Activated CD4-positive, CD25-positive, alpha-beta regulatory T cell treated with anti-CD3 and anti-CD28 coated beads, Interleukin-2, amount 50 U/mL, for 72 hours (primary cell): ENCODE results near the gene PARD3.

ENCODE experiments used
- DNase-seq: peaks from one replicate; pipeline ENCODE4 v3.0.0; 2021

Gene PARD3

DNA sequence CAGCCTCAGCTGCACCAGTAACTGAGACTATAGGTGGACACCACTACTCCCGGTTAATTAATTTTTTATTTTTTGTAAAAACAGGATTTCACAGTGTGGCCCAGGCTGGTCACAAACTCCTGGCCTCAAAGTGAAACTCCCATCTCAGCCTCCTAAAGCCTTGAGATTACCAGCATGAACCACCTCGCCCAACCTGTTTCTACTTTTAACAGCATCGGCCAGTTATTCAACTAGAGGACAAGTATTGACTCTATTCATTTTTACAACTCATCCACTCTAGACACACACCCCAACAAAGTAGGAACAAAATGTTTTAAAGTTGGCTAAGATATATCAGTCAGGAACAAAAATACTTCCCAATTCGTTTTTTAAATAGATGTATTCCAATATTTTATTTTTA lies 334.8 kb downstream of the PARD3 start:
- DNase-seq = no peak

GRCh38 chr10:34479520-34480179 lies 335.4 kb downstream of the PARD3 start:
- DNase-seq = no peak

DNA sequence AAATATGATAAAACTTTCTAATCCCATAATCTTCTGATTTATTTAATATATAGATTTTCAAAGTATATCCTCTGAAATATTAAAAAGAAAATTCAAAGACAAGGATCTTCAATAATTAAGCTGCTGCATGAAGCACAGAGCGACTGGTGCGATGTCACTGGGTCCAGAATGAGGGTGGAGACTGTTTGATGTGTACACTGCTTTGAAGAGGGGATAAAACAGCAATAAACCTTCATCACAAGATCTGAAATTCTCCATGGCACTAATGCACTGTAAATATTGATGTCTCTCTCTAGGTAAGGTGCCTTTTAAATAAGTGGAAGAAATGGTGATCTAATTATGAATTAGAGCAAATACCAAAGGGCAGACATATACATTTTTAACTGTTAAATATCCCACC lies 337.8 kb downstream of the PARD3 start:
- no peak for DNase-seq

GRCh38 chr10:34476608-34477007 lies 338.5 kb downstream of the PARD3 start:
- no peak for DNase-seq

- no peak for DNase-seq
These were observed 339.3 kb downstream of the PARD3 start for GRCh38 chr10:34475786-34476185.

DNA sequence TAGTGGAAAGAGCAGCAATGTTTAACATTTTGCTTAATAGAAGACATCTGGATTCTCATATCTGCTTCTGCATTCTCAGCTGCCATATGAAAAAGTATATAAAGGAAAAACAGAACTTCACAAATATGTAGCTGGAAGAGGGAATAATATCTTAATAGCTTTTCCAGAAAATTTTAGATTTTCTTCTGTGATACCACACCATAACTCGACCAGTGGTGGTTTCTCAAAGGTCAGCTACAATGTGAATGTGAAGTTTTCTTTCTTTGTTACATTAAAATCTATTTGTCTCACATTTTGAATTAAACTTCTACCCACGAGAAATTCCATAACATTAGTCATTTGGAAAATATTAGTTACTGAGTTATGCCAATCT lies 339.8 kb downstream of the PARD3 start:
- DNase-seq = no peak

DNA sequence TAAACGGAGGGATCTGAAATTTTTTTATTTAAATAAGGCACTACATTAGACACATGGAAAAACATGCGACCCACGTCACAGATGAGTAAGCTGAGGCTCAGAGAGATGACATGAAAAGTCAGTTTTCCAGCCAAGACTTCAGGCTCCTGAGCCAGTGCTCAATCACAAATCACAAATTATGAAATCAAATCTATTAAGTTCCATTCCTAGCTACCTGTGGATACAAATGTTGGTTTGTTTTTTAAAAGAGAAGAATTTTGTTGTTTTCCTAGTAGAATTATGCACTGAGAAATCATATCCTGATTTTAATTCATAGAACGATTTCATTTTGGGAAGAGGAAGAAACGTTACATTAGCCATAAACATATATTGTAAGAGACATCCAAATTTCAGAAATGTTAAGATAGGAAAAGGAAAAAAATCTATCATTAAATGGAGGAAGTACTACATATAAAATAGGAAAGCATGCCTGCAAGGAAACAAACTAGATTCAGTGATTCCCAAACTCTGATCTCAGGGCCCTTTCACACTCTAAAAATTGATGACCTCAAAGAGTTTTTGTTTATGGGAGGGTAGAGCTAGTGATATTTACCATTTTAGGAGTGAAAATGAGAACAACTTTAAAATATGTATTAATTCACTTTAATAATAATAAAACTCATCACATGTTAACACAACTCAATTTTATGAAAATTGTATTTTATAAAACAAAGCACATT lies 340.4 kb downstream of the PARD3 start:
- no peak for DNase-seq

GRCh38 chr10:34474009-34474376 lies 341.1 kb downstream of the PARD3 start:
- DNase-seq = no peak

GRCh38 chr10:34473174-34474008 lies 341.7 kb downstream of the PARD3 start:
- no peak for DNase-seq

- DNase-seq = no peak
These were observed 344.8 kb downstream of the PARD3 start for GRCh38 chr10:34470307-34470706.

DNA sequence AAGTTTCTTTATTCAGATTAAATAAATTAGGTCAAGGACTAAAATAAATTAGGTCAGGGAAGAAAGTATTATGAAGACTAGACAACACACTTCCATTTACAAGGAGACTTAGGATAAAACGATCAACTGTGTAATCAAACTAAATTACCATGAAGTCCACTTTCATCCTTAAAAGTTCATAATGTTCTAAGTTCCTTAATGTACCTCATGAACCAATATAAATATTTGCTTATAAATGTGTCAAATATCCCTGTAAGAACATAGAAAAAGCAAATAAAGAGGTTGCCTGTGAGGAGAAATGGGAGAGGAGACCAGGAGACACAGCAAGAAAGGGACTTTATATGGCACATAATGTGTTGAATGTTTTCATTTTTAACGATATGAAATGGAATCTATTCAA lies 345.6 kb downstream of the PARD3 start:
- no peak for DNase-seq

DNA sequence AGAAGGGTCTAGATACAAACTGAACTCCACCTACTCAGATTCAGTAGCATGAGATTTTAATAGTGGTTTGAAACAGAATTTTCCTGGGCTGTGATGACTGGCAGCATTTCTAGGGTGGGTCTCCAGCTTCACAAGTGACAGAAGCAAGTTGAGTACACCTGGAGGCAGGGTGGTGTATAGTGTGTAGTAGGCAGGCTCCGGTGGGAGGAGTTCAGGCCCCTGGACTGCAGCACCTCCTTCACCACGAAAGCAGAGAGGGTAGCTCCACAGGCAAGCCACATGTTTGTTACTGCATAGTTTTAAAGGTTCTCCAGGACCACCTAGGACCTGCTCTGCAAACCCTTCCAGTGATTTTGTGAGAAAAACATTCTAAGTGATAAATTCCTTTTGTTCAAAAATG lies 347.2 kb downstream of the PARD3 start:
- no peak for DNase-seq

DNA sequence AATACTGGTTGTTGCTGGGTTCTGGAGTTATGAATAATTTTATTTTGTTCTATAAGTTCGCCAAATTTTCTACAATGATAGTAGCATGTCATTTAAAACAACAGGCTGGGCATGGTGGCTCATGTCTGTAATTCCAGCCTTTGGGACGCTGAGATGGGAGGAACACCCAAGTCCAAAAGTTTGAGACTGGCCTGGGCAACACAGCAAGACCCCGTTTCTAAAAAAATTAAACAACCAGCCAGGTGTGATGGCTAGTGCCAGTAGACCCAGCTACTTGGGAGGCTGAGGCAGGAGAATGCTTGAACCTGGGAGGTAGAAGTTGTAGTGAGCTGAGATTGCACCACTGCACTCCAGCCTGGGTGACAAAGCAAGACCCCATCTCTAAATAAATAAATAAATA lies 347.7 kb downstream of the PARD3 start:
- DNase-seq = no peak

DNA sequence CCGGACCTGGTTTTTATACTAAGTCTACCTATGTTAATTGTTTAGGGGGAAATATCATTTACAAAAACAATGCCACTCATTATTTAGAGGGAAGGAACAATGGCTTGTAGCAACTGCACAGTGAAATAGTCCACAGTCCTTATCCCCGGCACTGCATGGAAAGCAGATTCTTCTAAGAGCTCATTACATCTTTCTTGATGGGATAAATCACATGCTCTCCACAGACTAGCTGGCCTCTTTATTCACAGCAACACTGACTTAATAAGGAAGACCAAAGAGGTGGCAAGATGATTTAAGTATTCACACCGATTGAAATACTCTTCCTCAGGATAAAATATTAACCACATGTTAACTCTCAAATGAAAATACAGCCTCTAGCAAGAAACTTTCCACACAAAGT lies 349.4 kb downstream of the PARD3 start:
- DNase-seq = no peak

DNA sequence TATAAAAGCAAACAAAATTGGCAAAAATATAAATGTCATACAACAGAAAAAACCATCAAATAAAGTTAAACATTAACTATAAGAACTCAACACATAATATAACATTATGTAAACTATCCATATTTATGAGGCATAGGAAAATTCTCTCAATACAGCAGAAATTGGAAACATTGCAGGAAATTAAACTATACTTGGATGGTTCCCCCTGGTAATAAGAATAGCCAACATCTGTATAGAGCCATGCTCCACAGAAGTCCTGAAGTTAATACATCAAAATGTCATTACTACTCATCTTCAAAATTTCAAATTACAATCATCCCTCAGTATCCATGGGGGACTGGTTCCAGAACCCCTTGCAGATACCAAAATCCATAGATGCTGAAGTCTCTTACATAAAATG lies 350.5 kb downstream of the PARD3 start:
- DNase-seq = no peak

GRCh38 chr10:34464000-34464399 lies 351.1 kb downstream of the PARD3 start:
- DNase-seq = no peak

- no peak for DNase-seq
These were observed 352.1 kb downstream of the PARD3 start for GRCh38 chr10:34462993-34463392.

DNA sequence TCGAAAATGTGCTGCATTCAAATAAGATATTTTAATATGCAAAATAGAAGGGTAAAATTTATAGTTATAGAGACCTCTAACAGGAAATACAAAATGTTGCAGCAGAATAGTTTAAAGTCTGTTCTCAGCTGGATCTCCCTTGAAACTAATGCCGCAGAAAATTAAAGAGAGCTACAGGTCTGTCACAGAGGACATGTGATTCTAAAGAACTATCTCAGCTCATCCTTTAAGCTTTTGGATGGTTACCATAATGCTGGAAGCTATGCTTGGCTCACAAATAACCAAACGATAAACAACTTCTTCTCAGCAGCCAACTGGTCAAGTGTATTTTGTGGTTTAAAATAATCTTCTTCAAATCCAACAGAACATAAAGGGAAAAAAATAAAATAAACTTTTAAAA lies 353.0 kb downstream of the PARD3 start:
- no peak for DNase-seq

DNA sequence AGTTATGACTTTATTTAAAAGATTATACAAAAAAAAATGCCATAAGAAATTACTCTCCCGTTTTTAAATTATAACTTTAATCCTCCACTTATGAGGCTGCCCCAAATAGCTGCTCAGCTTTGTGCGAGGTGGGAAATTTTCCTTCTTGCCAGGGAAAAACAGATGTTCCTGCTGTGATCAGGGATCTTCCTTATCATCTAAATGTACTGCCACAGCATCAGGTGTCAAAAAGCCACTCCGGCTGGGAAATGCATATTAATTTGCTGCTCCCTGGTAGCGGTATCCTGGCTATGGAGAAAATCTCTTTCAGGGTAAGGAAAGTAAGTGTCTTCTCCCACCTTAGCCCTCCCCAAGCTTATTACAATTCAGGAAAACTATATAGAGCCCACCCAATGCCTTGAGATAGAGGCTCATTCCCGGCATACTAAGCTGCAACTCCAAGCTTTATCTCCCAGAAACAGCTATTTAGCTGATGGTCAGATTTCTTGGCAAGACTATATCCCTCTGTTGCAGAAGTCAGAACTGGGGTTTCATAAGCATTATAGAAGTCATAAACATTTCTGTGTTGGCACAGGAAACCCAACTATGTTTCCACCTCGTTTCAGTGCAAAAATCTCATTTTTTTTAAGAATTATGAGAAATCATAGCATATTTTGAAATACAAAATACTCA lies 360.4 kb downstream of the PARD3 start:
- DNase-seq = no peak

DNA sequence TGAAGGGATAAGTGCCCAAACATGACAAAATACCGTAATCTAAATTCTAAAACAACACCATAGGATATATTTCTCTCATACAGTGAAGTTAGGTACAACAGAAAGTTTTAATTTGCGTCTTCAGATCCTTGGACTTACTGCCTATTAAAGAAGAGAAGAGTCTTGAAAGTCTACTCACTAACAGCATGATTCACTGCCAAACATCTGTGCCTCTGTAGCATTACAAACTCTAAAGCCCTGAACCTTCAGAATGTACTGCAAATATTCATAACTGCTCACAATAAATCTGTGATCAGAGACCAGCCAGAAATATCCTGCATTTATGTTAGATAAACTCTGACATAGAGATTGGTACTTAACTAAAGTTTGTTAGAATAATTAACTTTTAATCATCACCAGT lies 365.3 kb downstream of the PARD3 start:
- DNase-seq = no peak

DNA sequence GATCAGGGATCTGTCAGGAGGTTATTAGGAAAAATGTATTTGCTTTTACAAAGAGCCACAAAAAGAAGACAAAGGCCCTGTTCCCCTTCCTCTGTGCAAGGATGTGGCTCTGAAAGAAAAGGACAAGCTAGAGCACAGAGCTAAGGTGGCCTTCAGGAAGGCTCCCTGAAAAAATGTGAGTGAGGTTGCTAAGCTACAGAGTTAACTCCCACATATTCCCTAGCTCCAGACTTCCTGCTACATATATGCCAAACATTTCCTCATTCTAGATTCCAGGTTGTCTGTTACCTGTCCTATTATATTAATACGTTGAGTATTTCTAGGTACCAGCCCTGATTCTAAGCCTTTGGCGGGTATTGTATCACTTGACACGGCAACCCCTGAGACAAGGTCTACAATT lies 369.0 kb downstream of the PARD3 start:
- DNase-seq = no peak

GRCh38 chr10:34444223-34445183 lies 370.6 kb downstream of the PARD3 start:
- DNase-seq = no peak
